ENCODE data around the gene MMP27. TPM values are rescaled to one million over a fixed set of nuclear protein-coding genes. Genes with fewer than 3 reads are reported as not detected.
A peak's percentile ranks its signal among the peaks of the same experiment; 100 is the strongest.
"Not testable (repeated sequence)": the region's sequence is repeated elsewhere in the genome, so short reads cannot be mapped to it uniquely, and the experiment has no call there.

The MMP27 gene
- total RNA-seq, 2 donors from 2014 or later = not detected

DNA sequence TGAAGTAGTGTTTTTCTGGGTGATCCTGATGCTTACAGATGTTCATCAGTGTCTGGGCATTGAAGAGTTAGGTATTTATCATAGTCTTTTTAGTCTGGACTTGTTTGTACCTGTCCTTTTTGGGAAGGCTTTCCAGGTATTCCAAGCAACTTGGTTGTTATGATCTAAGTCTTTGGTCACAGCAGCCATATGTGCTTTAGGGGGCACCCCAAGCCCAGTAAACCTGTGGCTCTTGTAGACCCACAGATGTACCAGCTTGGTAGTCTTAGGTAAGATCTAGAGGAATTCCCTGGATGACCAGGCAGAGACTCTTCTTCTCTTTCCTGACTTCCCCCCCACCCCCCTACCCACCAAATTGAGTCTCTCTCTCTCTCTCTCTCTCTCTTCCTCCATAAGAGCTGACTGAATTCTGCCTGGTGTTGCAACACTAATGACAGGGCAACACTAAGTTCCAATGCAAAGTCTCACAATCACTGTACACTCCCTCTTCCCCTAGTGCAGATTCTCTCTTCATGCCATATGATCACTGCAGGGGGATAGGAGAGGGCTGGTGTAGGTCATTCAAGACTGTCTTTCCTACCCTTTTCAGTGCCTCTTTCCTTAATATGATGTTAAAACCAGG, 43.6 kb upstream of the MMP27 start:
- H3K9me3 ChIP-seq (ENCODE audit: control insufficient read depth, low read length) = no peaks in the 10 kb centered on the region
- H3K4me1 ChIP-seq (ENCODE audit: control insufficient read depth, insufficient read depth, low read length) = no peaks in the 10 kb centered on the region
- H3K27me3 Mint-ChIP-seq (ENCODE audit: insufficient read depth) = no peaks in the 10 kb centered on the region
- no peak overlapping the region for H3K27ac Mint-ChIP-seq
- DNase-seq = no peak
- H3K36me3 ChIP-seq (ENCODE audit: control insufficient read depth, insufficient read depth, low read length) = no peaks in the 10 kb centered on the region
- H3K9ac ChIP-seq (ENCODE audit: extremely low read depth, low read length, poor library complexity, severe bottlenecking) = no peak overlapping the region
- no peak overlapping the region for H3K27ac ChIP-seq (ENCODE audit: low read depth, low read length)
- H3K27me3 ChIP-seq (ENCODE audit: control insufficient read depth, insufficient read depth, low read length, poor library complexity, severe bottlenecking) = no peaks in the 10 kb centered on the region
- TF ChIP-seq, protein P1, sequence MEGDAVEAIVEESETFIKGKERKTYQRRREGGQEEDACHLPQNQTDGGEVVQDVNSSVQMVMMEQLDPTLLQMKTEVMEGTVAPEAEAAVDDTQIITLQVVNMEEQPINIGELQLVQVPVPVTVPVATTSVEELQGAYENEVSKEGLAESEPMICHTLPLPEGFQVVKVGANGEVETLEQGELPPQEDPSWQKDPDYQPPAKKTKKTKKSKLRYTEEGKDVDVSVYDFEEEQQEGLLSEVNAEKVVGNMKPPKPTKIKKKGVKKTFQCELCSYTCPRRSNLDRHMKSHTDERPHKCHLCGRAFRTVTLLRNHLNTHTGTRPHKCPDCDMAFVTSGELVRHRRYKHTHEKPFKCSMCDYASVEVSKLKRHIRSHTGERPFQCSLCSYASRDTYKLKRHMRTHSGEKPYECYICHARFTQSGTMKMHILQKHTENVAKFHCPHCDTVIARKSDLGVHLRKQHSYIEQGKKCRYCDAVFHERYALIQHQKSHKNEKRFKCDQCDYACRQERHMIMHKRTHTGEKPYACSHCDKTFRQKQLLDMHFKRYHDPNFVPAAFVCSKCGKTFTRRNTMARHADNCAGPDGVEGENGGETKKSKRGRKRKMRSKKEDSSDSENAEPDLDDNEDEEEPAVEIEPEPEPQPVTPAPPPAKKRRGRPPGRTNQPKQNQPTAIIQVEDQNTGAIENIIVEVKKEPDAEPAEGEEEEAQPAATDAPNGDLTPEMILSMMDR (conservative IDR thresholded peaks at IDR 0.05) = no peak
- peaks cover 8% of the 10 kb centered on the region for H3K4me1 Mint-ChIP-seq
- H3K36me3 Mint-ChIP-seq (ENCODE audit: low read depth) = no peaks in the 10 kb centered on the region
- peaks cover 13% of the 10 kb centered on the region for H3K9me3 Mint-ChIP-seq
- no peak overlapping the region for H3K4me3 Mint-ChIP-seq
- H3K4me3 ChIP-seq (ENCODE audit: low read length) = no peak overlapping the region

DNA sequence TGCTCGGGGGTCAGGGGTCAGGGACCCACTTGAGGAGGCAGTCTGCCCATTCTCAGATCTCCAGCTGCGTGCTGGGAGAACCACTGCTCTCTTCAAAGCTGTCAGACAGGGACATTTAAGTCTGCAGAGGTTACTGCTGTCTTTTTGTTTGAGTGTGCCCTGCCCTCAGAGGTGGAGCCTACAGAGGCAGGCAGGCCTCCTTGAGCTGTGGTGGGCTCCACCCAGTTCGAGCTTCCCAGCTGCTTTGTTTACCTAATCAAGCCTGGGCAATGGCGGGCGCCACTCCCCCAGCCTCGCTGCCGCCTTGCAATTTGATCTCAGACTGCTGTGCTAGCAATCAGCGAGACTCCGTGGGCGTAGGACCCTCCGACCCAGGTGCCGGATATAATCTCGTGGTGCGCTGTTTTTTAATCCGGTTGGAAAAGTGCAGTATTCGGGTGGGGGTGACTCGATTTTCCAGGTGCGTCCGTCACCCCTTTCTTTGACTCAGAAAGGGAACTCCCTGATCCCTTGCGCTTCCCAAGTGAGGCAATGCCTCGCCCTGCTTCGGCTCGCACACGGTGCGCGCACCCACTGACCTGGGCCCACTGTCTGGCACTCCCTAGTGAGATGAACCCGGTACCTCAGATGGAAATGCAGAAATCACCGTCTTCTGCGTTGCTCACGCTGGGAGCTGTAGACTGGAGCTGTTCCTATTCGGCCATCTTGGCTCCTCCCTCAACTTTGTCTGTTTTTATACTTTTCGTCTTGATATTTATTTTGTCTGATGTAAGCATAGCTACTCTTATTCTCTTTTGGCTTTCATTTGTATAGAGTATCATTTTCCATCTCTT, 41.4 kb upstream of the MMP27 start:
- peaks cover 15% of the 10 kb centered on the region for H3K9me3 Mint-ChIP-seq
- DNase-seq = peak; percentile 60
- WGBS, 2 experiments (ENCODE audit: insufficient coverage in 1 of 2, insufficient read length in 1 of 2) = 68 to 80% methylated on average over 9 to 32 of the region's 32 CpGs
- H3K4me3 ChIP-seq (ENCODE audit: low read length) = peak overlapping the region; percentile 62
- H3K27me3 ChIP-seq (ENCODE audit: control insufficient read depth, insufficient read depth, low read length, poor library complexity, severe bottlenecking); H3K27ac ChIP-seq (ENCODE audit: low read depth, low read length); H3K4me1 ChIP-seq (ENCODE audit: control insufficient read depth, insufficient read depth, low read length); H3K36me3 Mint-ChIP-seq (ENCODE audit: low read depth); H3K9me3 ChIP-seq (ENCODE audit: control insufficient read depth, low read length); H3K27me3 Mint-ChIP-seq (ENCODE audit: insufficient read depth); H3K36me3 ChIP-seq (ENCODE audit: control insufficient read depth, insufficient read depth, low read length); H3K4me1 Mint-ChIP-seq; H3K9ac ChIP-seq (ENCODE audit: extremely low read depth, low read length, poor library complexity, severe bottlenecking): not testable (repeated sequence)
- H3K4me3 Mint-ChIP-seq = peak overlapping the region; percentile 85
- peak overlapping the region; percentile 99 for H3K27ac Mint-ChIP-seq

DNA sequence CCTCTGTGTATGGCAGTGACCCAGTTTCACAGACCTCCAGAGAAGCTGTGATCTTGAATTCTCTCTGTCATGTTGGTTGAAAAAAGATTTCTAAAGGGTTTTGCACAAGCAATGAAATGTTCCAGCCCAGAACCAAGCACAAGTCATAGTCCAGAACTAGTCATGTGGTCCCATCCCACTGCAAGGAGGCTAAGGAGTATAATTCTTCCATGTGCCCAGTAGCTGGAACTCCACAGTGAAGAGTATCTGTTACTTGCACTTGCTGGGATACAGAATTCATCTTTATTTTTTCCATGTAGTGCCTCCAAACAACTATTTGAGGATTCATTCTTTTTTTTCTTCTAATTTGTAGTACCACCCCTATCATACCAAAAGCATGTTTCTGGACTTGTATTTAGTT, 29.1 kb upstream of the MMP27 start:
- TF ChIP-seq, protein P1 (conservative IDR thresholded peaks at IDR 0.05) = peak; percentile 23
- no peaks in the 10 kb centered on the region for H3K9me3 Mint-ChIP-seq
- H3K4me1 Mint-ChIP-seq = peaks cover 4% of the 10 kb centered on the region
- Histone ChIP-seq H3K4me1 (ENCODE audit: control insufficient read depth, insufficient read depth, low read length) (no peaks in the 10 kb centered on the region), H3K27me3 (ENCODE audit: control insufficient read depth, insufficient read depth, low read length, poor library complexity, severe bottlenecking) (no peaks in the 10 kb centered on the region), H3K36me3 (ENCODE audit: control insufficient read depth, insufficient read depth, low read length) (no peaks in the 10 kb centered on the region), H3K27ac (ENCODE audit: low read depth, low read length) (no peak overlapping the region), H3K9me3 (ENCODE audit: control insufficient read depth, low read length) (no peaks in the 10 kb centered on the region), H3K9ac (ENCODE audit: extremely low read depth, low read length, poor library complexity, severe bottlenecking) (no peak overlapping the region), H3K4me3 (ENCODE audit: low read length) (no peak overlapping the region)
- no peaks in the 10 kb centered on the region for H3K36me3 Mint-ChIP-seq (ENCODE audit: low read depth)
- no peak for DNase-seq
- H3K27me3 Mint-ChIP-seq (ENCODE audit: insufficient read depth) = peaks cover 3% of the 10 kb centered on the region
- H3K27ac Mint-ChIP-seq = no peak overlapping the region
- H3K4me3 Mint-ChIP-seq = no peak overlapping the region
